A673 (cell line): ENCODE results near the gene ELP5.

Source experiments
- EZH2 ChIP-seq: fragments of 200-600 bp; sonication (generic); IDR thresholded peaks from 2 replicates; pipeline ENCODE4 v1.6.1; 2017; ENCODE audit warnings: borderline replicate concordance, low read depth, mild to moderate bottlenecking, mixed read lengths, antibody characterized with exemption, low read length; ENCODE audit not compliant: poor library complexity, severe bottlenecking
- TF ChIP-seq, protein P1 (sequence below): fragments of 300-800, 200-600 bp; sonication (generic); conservative IDR thresholded peaks from 2 replicates; pipeline ENCODE4 v1.5.1; 2017; ENCODE audit warnings: low read depth, mild to moderate bottlenecking, antibody characterized with exemption, low read length, moderate library complexity, mixed read lengths

DNA sequence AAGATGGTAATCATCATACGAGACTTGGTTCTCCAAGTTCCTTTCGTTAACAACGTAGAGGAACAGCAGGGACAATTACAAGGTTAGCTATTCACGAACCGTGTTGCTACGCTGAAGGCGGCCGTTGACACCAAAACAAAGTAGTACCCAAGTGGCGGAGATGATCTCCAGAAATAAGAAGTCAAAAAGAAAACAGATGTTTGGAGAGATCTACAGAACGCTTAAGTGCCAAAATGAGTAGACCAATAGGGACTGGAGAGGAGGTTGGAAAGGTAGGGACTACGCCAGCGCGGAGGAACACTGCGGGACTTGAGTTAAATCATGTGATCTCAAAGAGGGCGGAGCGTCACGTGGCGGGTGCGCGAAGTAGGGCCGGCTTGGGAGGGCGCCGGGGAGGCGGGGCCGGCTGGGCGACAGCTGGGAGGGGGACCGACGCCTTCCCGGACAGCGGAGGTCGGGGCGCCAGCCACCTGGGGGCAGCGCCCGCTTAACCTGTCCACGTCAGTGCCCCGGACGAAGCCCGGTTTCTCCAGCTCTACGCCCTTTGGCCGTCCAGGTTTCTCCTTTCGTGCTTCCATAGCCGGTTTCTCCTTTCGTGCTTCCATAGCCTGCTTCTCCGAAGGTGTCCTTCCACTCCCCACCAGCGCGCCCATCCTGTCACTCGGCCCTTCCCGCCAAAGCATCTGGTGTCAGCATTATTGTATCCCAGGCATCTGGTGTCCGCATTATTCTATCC is 9.1 kb upstream of the ELP5 start:
- TF ChIP-seq, protein P1, sequence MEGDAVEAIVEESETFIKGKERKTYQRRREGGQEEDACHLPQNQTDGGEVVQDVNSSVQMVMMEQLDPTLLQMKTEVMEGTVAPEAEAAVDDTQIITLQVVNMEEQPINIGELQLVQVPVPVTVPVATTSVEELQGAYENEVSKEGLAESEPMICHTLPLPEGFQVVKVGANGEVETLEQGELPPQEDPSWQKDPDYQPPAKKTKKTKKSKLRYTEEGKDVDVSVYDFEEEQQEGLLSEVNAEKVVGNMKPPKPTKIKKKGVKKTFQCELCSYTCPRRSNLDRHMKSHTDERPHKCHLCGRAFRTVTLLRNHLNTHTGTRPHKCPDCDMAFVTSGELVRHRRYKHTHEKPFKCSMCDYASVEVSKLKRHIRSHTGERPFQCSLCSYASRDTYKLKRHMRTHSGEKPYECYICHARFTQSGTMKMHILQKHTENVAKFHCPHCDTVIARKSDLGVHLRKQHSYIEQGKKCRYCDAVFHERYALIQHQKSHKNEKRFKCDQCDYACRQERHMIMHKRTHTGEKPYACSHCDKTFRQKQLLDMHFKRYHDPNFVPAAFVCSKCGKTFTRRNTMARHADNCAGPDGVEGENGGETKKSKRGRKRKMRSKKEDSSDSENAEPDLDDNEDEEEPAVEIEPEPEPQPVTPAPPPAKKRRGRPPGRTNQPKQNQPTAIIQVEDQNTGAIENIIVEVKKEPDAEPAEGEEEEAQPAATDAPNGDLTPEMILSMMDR: no peak
- TF ChIP-seq EZH2: no peak
